Measurements from ENCODE around the gene CFAP251.
A peak's percentile ranks its signal among the peaks of the same experiment; 100 is the strongest.
"Not testable (repeated sequence)": the region's sequence is repeated elsewhere in the genome, so short reads cannot be mapped to it uniquely, and the experiment has no call there.

The CFAP251 gene

GRCh38 chr12:121917950-121918678 is at the start of gene CFAP251:
Gene CFAP251, plus strand, starts transcription at chr12:121918592. Its CDS starts 2,714 bp downstream, at chr12:121921306.
- no peak for DNase-seq (ENCODE audit: low read depth in 2 of 2)

- DNase-seq (ENCODE audit: low read depth in 2 of 2): not testable (repeated sequence)
Observed at GRCh38 chr12:121869229-121869628, 49.2 kb upstream of the CFAP251 start.

GRCh38 chr12:121871467-121871866 is 46.9 kb upstream of the CFAP251 start:
- no peak for DNase-seq (ENCODE audit: low read depth in 2 of 2)

- DNase-seq (ENCODE audit: low read depth in 2 of 2): peak; percentile 83 to 84
Observed at GRCh38 chr12:121872546-121873215, 45.7 kb upstream of the CFAP251 start.

GRCh38 chr12:121873216-121873569 is 45.2 kb upstream of the CFAP251 start:
- no peak for DNase-seq (ENCODE audit: low read depth in 2 of 2)

- DNase-seq (ENCODE audit: low read depth in 2 of 2): no peak
Observed at GRCh38 chr12:121874071-121874470, 44.3 kb upstream of the CFAP251 start.

- no peak for DNase-seq (ENCODE audit: low read depth in 2 of 2)
Observed at GRCh38 chr12:121875582-121875981, 42.8 kb upstream of the CFAP251 start.

GRCh38 chr12:121876080-121876447 is 42.3 kb upstream of the CFAP251 start:
- not testable (repeated sequence) for DNase-seq (ENCODE audit: low read depth in 2 of 2)

- DNase-seq (ENCODE audit: low read depth in 2 of 2): no peak
Observed at GRCh38 chr12:121883315-121883660, 35.1 kb upstream of the CFAP251 start.

GRCh38 chr12:121885129-121885528 is 33.3 kb upstream of the CFAP251 start:
- DNase-seq (ENCODE audit: low read depth in 2 of 2): not testable (repeated sequence)

GRCh38 chr12:121888083-121888477 is 30.3 kb upstream of the CFAP251 start:
- DNase-seq (ENCODE audit: low read depth in 2 of 2): no peak

GRCh38 chr12:121888478-121889273 is 29.7 kb upstream of the CFAP251 start, which contains the start of gene PSMD9:
Gene PSMD9, plus strand, starts transcription at chr12:121888790. Its CDS starts 67 bp downstream, at chr12:121888857.
- DNase-seq (ENCODE audit: low read depth in 2 of 2): peak; percentile 93 to 94

GRCh38 chr12:121889274-121889624 is 29.1 kb upstream of the CFAP251 start:
- no peak for DNase-seq (ENCODE audit: low read depth in 2 of 2)

GRCh38 chr12:121889661-121890060 is 28.7 kb upstream of the CFAP251 start:
- not testable (repeated sequence) for DNase-seq (ENCODE audit: low read depth in 2 of 2)

GRCh38 chr12:121892673-121893561 is 25.5 kb upstream of the CFAP251 start:
- DNase-seq (ENCODE audit: low read depth in 2 of 2): no peak

- no peak for DNase-seq (ENCODE audit: low read depth in 2 of 2)
Observed at GRCh38 chr12:121893961-121894460, 24.4 kb upstream of the CFAP251 start.

- no peak for DNase-seq (ENCODE audit: low read depth in 2 of 2)
Observed at GRCh38 chr12:121894633-121895032, 23.8 kb upstream of the CFAP251 start.

GRCh38 chr12:121898287-121898686 is 20.1 kb upstream of the CFAP251 start:
- DNase-seq (ENCODE audit: low read depth in 2 of 2): no peak

GRCh38 chr12:121899590-121899989 is 18.8 kb upstream of the CFAP251 start:
- DNase-seq (ENCODE audit: low read depth in 2 of 2): no peak

GRCh38 chr12:121903202-121903601 is 15.2 kb upstream of the CFAP251 start:
- no peak for DNase-seq (ENCODE audit: low read depth in 2 of 2)

GRCh38 chr12:121905746-121906145 is 12.6 kb upstream of the CFAP251 start:
- no peak for DNase-seq (ENCODE audit: low read depth in 2 of 2)

Data from fibroblast of skin of left biceps (primary cell).